Posterior cingulate gyrus (tissue), 11 donors: Measurements from ENCODE around the gene ATP13A3.

Source experiments
- DNase-seq, 10 donors: peaks; one replicate each; pipeline versions ENCODE4 v3.0.0 to v3.0.0-alpha.2; 2020 to 2021; ENCODE audit warnings: mixed read lengths in 3 of 10
- intact Hi-C: fragments of 100-400 bp; cut with DNase I; formaldehyde crosslinking; loops from one replicate; pipeline ENCODE4 v1.15.1; 2023

ATP13A3 gene

DNA sequence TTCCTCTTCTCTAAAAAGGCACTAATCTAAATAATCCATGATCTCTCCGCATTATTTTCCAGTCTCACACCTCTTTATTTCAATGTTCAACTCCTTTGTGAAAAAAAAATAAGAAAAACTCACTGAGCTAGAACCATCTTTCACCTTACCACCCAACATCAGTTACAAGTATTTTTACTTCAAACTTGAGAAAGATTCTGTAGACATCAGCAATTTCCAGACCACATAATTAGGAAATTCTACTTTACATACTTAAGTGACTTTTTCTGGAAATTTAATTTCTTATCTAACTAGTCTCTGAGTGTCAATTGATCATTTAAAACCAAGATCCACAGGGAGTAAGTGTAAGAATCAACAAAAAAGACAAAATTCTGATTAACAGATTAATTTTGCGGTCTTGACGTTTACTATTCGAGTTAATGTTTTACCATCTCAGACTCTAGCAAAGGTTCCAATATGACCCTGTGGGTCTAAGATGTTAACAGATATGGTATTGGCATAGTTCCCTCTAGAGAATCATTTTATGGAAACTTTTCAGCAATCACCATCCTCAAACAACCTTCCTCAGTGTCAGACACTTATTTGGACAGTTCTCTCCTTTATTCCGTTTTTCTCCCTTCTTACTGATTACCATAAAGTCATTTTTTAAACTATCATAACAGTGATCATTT is 5.1 kb downstream of the ATP13A3 start:
- no peak for DNase-seq
- intact Hi-C loops = no loop called here

DNA sequence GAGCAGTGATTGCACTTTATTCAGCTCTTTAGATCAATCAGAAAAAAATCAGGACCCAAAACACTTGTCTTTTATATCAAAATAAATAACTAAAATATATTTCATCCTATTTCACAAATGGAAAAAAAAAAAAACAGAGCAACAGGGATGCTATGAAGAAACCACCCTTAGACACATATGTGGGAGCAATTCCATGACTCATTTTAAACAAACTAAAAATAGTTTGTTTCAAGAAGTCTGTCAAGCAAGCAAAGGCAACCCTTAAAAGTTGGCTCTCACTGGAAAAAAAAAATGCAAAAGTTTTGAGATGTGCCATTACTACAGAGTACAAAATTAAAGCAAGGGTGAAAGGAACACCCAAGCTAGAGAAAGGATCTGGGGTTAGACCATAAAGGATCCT is 5.7 kb downstream of the ATP13A3 start:
- intact Hi-C loops = no loop called here
- no peak for DNase-seq

DNA sequence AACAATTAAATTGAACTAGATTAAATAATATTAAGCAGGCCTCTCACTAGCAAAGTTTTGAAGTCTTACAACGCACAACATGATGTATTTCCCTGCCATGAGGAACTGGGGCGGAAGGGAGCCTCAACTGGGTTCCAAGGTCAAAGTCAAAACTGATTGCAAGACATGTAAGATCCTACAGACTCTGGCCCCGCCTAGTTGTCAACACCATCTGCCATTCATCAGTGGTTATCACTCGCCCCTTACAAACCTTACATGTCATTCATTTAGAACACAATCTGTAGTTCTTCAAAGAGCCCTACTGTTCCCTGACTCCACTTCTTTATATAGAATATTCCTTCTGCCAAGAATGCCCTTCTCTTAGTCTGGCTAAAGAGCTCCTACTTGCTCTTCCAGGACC is 10.0 kb downstream of the ATP13A3 start:
- intact Hi-C loops = no loop called here
- no peak for DNase-seq

DNA sequence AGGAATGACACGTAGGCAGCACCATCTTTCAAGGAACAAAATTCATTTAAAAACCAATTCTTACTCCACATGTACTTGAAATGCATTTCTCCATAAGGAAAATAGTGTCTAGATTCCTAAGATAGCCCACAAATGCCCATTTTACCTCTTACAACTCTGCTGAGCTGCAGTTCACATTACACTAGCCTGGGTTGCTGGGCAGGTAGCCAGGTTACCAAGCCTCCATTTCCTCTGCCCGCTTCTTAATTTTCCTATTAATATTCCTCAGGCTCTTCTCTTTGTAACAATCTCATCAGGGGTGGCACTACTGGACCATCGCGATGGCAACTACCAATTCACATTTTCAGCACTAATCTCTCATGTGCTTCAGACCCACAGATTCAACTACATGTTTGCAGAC is 10.8 kb downstream of the ATP13A3 start:
- DNase-seq = peak in 1 of 10 donors; percentile 21
- intact Hi-C loops = no loop called here

DNA sequence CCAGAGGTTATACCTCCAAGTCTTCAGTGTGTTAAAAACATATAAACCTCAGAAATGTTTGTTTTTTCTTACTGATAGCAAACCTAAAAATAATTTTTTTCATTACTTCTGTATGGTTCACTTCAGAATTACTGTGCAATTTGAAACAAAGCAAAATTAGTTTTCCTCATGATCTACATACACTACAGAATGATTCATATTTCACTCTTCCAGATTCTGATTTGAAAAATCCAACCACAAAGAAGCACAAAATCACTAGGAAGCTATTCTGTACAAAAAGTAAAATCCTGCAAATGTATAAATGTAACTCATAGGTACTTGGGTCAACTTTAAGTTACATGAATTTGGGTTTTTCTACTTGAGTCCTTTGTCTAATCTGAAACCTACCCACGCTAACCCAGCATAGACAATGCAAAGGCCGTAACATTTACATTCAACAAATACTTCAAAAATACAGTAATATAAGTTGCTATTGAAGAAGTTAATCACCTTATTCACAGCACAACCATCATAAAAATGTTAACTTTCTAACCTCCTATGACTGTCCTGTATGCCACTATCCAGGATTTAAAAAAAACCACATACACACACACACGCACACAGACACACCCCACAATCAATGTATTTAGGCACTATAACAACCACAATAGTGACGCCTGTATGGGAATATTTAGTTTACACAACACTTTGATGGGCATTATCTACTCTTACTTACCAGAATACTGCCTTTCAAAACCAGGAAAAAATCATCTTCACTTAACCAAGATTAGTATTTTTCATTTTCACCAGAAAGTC is 11.5 kb downstream of the ATP13A3 start:
- no peak for DNase-seq
- intact Hi-C loops = no loop called here

DNA sequence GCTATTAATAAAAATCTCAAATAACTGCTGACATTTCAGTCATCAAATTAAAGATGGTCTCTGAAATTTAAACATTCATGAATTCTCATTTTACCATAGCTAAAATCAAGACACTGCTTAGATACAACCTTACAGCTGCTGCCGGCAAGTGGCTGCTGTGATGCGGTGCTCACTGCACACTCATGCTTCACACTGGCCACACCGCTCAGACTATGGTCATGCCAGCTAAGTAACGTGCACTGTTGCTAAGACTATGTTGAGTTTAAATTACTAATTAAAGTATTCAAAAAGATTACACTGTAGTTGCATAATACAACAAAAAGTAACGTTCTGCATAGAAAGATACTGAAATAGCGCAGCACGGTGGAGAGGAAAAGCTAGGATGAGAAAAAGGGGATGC is 12.1 kb downstream of the ATP13A3 start:
- intact Hi-C loops = loop anchor here (5.0 kb wide), 1 partner anchor 98 kb away; no protein-coding TSS in a partner anchor
- peak in 1 of 10 donors; percentile 85 for DNase-seq

DNA sequence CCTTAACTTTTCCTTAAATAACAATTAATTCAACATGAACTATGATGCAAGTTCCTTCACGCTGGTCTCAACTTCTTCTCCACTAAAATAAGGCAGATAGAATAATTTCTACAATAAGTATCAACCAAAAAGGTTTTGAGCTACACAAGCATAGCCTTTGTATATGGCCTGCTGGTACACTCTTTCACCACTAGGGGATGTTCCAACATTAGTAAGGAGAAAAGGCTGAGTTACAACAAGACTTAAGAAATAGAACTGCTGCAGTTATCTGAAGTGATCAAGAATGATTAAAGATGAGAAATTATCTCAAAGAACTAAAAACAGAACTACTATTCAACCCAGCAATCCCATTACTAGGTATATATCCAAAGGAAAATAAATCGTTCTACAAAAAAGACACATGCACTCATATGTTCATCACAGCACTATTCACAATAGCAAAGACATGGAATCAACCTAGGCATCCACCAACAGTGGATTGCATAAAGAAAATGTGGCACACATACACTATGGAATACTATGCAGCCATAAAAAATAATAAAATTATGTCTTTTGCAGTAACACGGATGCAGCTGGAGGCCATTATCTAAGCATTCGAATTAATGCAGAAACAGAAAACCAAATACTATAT is 14.4 kb downstream of the ATP13A3 start:
- intact Hi-C loops = loop anchor here (1.0 to 5.0 kb wide), 2 partner anchors 100 to 122 kb away; no protein-coding TSS in a partner anchor
- DNase-seq = peak in 1 of 10 donors; percentile 19

DNA sequence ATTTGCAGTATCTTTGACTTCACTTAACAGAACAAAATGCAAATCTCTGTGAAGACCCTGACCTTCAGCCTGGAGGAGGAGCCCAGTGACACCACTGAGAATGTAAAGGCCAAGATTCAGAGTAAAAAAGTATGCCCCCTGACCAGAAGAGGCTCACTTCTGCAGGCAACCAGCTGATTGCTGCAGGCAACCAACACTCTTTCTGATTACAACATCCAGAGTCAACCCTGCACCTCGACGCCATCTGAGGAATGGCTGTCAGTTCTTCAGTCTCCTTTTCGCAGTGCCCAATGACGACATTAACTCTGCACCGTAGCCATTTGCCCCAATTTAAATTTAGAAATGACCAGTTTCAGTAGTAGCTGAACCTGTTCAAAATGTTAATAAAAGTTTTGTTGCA is 14.9 kb downstream of the ATP13A3 start:
- intact Hi-C loops = loop anchor here (1.0 to 5.0 kb wide), 2 partner anchors 100 to 122 kb away; no protein-coding TSS in a partner anchor

DNA sequence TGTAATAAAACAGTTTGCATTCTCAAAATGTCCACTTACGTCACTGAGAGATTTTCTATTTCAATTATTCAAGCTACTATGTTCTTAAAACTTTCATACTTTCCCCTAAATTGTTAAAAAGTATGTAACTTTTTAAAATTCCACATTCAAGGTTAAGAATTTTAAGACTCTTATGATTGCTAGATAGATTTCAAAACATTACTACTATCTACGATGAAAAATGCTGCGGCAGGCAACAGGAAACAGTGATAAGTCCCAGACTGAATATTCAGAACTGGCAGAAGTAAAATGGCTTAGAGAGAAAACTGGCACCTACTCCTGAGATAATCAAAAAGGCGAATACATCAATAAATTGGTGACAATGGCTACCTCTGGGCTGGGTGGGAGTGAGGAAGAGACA is 16.2 kb downstream of the ATP13A3 start:
- no peak for DNase-seq
- intact Hi-C loops = loop anchor here (5.0 kb wide), 1 partner anchor 102 kb away; no protein-coding TSS in a partner anchor

More for the DNA sequence above, 14.9 kb downstream of the ATP13A3 start:
- DNase-seq = no peak

DNA sequence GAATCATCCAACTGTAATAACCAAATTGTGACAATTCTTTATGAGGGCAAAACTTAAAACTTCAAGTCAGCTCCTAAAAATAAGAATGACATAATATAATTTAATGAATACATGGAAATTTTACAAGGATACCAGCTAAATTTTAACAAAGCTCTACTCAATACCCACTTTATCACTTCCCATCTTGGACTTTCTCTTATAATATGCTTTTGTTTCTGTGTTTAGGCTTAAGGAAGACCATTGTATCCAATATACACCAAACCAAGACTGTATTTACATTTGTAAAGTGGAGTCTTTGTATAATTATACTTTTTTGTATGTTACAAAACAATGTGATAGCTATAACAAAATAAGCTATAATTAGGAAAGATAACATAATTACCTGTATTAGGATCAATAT is 16.8 kb downstream of the ATP13A3 start:
- intact Hi-C loops = loop anchor here (5.0 kb wide), 1 partner anchor 102 kb away; no protein-coding TSS in a partner anchor
- no peak for DNase-seq

DNA sequence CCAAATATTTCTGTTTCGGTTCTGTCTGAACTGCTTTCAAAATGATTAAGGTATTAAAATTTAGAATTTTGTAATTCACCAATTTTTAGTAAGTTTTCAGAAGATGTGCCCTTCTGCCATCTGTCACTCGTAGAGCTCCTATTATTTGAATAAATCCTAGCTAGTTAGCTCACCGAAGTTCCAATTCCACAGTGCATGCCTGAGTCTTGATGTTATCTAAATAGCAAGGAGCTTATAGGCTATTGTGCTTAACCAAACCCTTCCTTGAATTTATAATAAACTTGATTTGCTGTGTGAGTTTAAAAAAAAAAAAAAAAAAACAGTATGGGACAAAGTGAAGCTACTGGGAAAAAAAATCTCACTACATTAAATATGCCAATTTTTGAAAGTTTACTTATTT is 18.7 kb downstream of the ATP13A3 start:
- no peak for DNase-seq
- intact Hi-C loops = no loop called here

DNA sequence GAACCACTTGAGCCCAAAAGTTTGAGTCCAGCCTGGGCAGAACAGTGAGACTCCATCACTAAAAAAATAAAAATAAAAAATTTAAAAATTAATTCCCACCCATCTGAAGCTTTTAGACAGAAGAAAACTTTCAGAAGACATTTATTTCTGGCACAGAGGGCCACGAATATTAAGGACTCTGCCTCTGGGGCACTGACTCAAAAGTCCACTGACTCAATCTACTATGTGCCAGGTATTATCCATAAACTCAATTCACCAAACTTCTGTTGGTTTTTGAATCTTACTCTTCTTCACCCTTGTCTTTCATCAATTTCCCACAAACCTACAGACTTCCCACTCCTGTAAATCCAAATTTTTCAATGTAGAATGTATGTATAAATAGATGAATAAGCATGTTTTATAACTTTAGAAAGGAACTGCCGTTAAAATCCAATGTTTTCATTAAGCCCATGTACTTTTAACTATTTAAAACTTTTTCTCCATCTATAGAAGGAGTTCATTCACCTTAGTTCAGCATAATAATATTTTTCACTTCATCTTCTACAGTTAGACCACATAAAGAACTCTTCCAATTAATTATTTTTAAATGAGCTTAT is 19.9 kb downstream of the ATP13A3 start:
- DNase-seq = no peak
- intact Hi-C loops = no loop called here

DNA sequence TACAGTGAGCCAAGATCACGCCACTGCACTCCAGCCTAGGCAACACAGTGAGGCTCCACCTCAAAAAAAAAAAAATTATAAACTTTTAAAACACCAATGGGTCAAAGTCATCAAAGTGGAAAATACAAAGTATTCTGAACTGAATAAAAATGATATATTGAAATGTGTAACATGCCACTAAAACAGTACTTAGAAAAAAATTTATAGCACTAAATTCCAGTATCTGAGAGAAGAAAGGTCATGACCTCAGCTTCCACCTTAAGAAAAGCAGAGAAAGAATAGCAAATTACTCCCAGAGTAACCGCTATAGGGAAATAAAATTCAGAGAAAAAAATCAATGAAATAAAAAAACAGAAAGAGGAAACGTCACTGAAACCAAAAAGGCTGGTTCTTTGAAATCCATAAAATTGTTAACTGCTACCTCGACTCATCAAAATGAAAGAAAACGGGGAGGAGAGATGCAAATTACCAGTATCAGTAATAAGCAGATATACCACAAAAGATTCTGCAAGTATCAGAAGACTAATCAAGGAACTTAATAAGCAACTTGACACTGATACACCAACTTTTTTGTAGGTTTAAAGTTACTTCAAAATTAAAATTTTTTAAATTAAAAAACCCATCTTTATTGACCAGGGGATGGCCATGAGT is 20.8 kb downstream of the ATP13A3 start:
- no peak for DNase-seq
- intact Hi-C loops = no loop called here

DNA sequence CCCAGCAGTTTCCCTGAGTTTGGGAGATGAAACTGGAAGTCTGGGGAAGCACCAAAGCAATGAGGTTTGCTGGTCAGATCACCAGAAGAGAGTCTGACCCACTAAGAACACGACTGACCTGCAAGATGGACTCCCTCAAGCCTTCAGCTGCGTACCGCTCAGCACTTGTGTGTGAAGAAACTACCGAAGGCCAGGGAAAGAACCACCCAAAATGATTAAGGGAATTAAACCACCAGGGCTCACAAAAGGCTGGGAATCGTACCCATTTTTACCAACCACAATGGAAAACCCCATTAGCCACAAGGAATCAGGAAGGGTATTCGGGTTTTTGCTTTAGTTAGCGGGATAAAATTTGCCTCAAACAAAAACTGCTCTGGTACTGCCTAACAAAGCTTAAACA is 21.6 kb downstream of the ATP13A3 start:
- DNase-seq = no peak
- intact Hi-C loops = no loop called here

DNA sequence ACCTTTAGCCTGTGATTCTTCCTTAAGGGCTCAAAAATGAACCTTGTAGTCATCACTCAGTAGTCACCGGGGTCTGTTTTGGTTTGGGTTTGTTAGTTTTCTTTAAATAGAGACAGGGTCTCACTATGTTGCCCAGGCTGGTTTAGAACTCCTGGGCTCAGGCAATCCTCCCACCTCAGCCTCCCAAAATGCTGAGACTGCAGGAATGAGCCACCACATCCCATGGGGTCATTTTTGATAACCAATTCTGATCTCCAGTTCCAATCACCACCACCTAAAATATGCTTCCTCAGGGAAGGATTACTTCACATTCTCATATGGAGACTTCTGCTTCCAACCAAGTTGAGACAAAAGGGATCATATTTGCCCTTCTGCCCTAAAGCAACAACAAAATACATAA is 22.1 kb downstream of the ATP13A3 start:
- intact Hi-C loops = no loop called here

DNA sequence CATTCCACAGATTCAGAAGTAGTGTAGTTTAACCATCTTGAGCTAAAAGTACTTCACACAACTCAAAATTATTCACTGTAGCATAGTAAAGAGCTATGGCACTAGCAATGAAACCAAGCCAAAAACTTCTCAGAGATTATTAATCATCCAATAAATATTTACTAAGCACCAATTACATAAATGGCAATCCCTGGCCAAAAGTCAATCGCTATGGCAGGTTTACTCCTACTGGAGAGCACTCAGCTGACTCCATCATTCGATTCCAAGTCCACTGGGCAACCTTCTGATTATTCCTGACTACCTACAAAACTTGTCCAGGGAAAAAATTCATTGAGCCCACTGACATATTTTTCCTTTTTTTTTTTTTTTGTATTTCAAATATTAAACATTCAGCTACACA is 23.9 kb downstream of the ATP13A3 start:
- no peak for DNase-seq
- intact Hi-C loops = no loop called here

More for the DNA sequence above, 22.1 kb downstream of the ATP13A3 start:
- DNase-seq = no peak

DNA sequence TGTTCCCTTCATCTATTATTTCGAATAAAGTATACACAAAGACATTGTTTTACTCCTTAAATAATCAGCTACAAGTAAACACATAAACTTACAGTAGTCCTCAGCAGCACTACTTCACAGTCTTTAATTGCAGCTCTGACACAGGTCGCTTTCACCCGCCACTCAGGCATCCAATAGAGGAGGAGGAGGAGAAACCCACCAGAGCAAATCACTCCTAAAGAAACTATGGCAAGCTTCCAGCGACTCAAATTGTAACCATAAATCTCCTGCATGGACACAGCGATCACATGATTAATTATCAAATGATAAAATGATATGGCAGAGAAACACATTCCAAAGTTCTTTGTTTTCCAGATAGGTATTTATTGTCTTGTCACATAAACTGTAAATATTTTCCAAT is 26.2 kb downstream of the ATP13A3 start:
- no peak for DNase-seq
- intact Hi-C loops = no loop called here

DNA sequence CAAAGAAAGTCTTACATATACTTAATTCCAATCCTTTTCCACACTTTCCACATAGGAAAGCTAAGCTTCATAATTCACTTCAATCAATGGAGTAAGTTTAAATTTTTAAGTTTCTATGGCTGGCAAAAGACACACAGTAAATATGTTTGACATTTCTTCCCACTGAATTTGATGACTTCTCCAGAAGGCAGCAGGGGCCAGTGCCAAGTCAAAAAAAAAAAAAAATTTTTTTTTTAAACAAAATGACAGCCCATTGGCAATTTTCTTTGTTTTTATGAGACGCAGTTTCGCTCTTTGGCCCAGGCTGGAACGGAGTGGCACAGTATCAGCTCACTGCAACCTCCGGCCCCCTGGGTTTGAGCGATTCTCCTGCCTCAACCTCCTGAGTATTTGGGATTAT is 28.7 kb downstream of the ATP13A3 start:
- DNase-seq = no peak
- intact Hi-C loops = no loop called here

DNA sequence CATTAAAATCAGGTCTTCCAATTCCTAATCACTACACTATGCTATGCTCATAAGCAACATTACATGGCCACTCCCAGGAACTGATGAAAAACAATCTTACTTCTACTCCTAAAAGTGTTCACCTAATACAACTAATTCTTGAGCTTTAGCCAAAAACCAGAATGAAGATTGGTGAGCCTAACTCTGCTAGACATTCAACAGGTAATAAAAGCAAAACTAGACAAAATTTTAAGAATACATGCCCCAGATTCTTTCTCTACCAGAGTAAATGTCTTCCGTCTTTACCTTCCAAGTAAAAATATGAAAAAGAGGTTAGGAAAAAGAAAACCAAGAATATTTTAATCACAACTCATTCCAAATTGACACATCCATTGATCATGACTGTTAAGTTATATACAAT is 31.3 kb downstream of the ATP13A3 start:
- DNase-seq = no peak
- intact Hi-C loops = no loop called here

DNA sequence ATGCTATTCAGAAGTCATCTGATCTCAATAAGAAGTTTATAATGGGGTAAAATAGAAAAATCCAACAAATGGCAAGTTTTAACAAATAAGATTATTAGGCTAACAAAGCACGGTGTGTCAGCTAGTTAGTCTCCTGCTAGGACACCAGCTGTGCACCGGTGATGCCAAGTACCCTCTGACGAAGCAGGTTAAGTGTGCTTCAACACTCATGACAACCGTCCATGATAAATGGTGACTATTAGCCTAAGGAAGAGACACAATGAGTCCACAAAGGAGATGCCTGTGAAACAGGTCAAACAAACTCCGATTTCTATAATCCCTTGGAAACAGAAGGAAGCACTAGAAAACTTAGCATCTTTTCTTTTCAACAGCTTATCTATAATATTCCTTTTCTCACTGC is 36.5 kb downstream of the ATP13A3 start:
- intact Hi-C loops = no loop called here
- no peak for DNase-seq
